Adipocyte (in vitro differentiated cells): ENCODE results near the gene LPIN2.
A peak's percentile ranks its signal among the peaks of the same experiment; 100 is the strongest.

Experiments used
- DNase-seq: peaks from one replicate; pipeline ENCODE4 v3.0.0-alpha.2; 2015; ENCODE audit warnings: low read depth
- H3K27me3 ChIP-seq: replicated peaks from 2 replicates; pipeline ENCODE4 v1.7.0; 2013; ENCODE audit warnings: mild to moderate bottlenecking, low read length, moderate library complexity; ENCODE audit not compliant: control insufficient read depth, insufficient read depth
- H3K36me3 ChIP-seq: 2 replicates; pipeline ENCODE4 v1.7.0; 2013; ENCODE audit warnings: low read length, mild to moderate bottlenecking, moderate library complexity; ENCODE audit not compliant: control insufficient read depth, insufficient read depth, severe bottlenecking
- H3K4me1 ChIP-seq: 2 replicates; pipeline ENCODE4 v1.7.0; 2013; ENCODE audit warnings: mild to moderate bottlenecking, low read length, moderate library complexity; ENCODE audit not compliant: control insufficient read depth, insufficient read depth
- H3K4me3 ChIP-seq: 2 replicates; pipeline ENCODE4 v1.7.0; 2013; ENCODE audit warnings: mild to moderate bottlenecking, low read length, moderate library complexity
- H3K9ac ChIP-seq: 2 replicates; pipeline ENCODE4 v1.7.0; 2013; ENCODE audit warnings: mild to moderate bottlenecking, low read length, moderate library complexity
- H3K9me3 ChIP-seq: 2 replicates; pipeline ENCODE4 v1.7.0; 2013; ENCODE audit warnings: mild to moderate bottlenecking, low read length, moderate library complexity; ENCODE audit not compliant: control insufficient read depth

Gene LPIN2

GRCh38 chr18:3013024-3013804, at the start of gene LPIN2:
LPIN2 (minus strand) TSS chr18:3013144; CDS start chr18:2960840, 52,304 bp downstream.
- peak within 1 kb of the TSS; percentile 89 for H3K4me3 ChIP-seq
- H3K27me3 ChIP-seq: no peaks in the 10 kb centered on the region
- peaks cover 12% of the 10 kb centered on the region for H3K36me3 ChIP-seq
- H3K9ac ChIP-seq: peak within 1 kb of the TSS; percentile 90
- DNase-seq: peak; percentile 98
- H3K4me1 ChIP-seq: peaks cover 28% of the 10 kb centered on the region
- no peaks in the 10 kb centered on the region for H3K9me3 ChIP-seq

- H3K4me3 ChIP-seq: no peak overlapping the region
- peaks cover 5% of the 10 kb centered on the region for H3K36me3 ChIP-seq
- no peak overlapping the region for H3K9ac ChIP-seq
- H3K27me3 ChIP-seq: peaks cover 11% of the 10 kb centered on the region
- H3K4me1 ChIP-seq: no peaks in the 10 kb centered on the region
- no peaks in the 10 kb centered on the region for H3K9me3 ChIP-seq
- no peak for DNase-seq
Measured at GRCh38 chr18:3061581-3062312, 48.8 kb upstream of the LPIN2 start.

- Histone ChIP-seq H3K9me3 (no peaks in the 10 kb centered on the region), H3K36me3 (no peaks in the 10 kb centered on the region), H3K27me3 (peaks cover 16% of the 10 kb centered on the region), H3K4me3 (no peak overlapping the region), H3K4me1 (peaks cover under 1% of the 10 kb centered on the region), H3K9ac (no peak overlapping the region)
- DNase-seq: no peak
Measured at GRCh38 chr18:3060667-3061580, 48.0 kb upstream of the LPIN2 start.

GRCh38 chr18:3059272-3059671, 46.3 kb upstream of the LPIN2 start:
- H3K36me3 ChIP-seq: no peaks in the 10 kb centered on the region
- DNase-seq: no peak
- H3K9ac ChIP-seq: no peak overlapping the region
- no peak overlapping the region for H3K4me3 ChIP-seq
- H3K27me3 ChIP-seq: peaks cover 18% of the 10 kb centered on the region
- peaks cover 7% of the 10 kb centered on the region for H3K4me1 ChIP-seq
- no peaks in the 10 kb centered on the region for H3K9me3 ChIP-seq

GRCh38 chr18:3058328-3059191, 45.6 kb upstream of the LPIN2 start:
- no peak for DNase-seq
- Histone ChIP-seq H3K27me3 (peaks cover 18% of the 10 kb centered on the region), H3K4me1 (peaks cover 7% of the 10 kb centered on the region), H3K9me3 (no peaks in the 10 kb centered on the region), H3K4me3 (no peak overlapping the region), H3K9ac (no peak overlapping the region), H3K36me3 (no peaks in the 10 kb centered on the region)

GRCh38 chr18:3057526-3057925, 44.6 kb upstream of the LPIN2 start:
- Histone ChIP-seq H3K9ac (no peak overlapping the region), H3K36me3 (no peaks in the 10 kb centered on the region), H3K4me3 (no peak overlapping the region), H3K9me3 (no peaks in the 10 kb centered on the region), H3K4me1 (peaks cover 7% of the 10 kb centered on the region), H3K27me3 (peaks cover 18% of the 10 kb centered on the region)
- no peak for DNase-seq

GRCh38 chr18:3056311-3056710, 43.4 kb upstream of the LPIN2 start:
- Histone ChIP-seq H3K4me3 (no peak overlapping the region), H3K9me3 (no peaks in the 10 kb centered on the region)
- no peak for DNase-seq

GRCh38 chr18:3055816-3056215, 42.9 kb upstream of the LPIN2 start:
- Histone ChIP-seq H3K4me1 (peaks cover 7% of the 10 kb centered on the region), H3K9ac (no peak overlapping the region), H3K36me3 (no peaks in the 10 kb centered on the region), H3K4me3 (no peak overlapping the region), H3K9me3 (no peaks in the 10 kb centered on the region), H3K27me3 (peaks cover 18% of the 10 kb centered on the region)
- DNase-seq: no peak

More at GRCh38 chr18:3056311-3056710, 43.4 kb upstream of the LPIN2 start:
- H3K27me3 ChIP-seq: peaks cover 18% of the 10 kb centered on the region
- H3K4me1 ChIP-seq: peaks cover 7% of the 10 kb centered on the region
- H3K9ac ChIP-seq: no peak overlapping the region
- H3K36me3 ChIP-seq: no peaks in the 10 kb centered on the region

- Histone ChIP-seq H3K9ac (no peak overlapping the region), H3K36me3 (no peaks in the 10 kb centered on the region), H3K9me3 (no peaks in the 10 kb centered on the region), H3K27me3 (peaks cover 18% of the 10 kb centered on the region), H3K4me3 (no peak overlapping the region), H3K4me1 (peaks cover 7% of the 10 kb centered on the region)
- no peak for DNase-seq
Measured at GRCh38 chr18:3055186-3055728, 42.3 kb upstream of the LPIN2 start.

GRCh38 chr18:3054780-3055179, 41.8 kb upstream of the LPIN2 start:
- Histone ChIP-seq H3K9me3 (no peaks in the 10 kb centered on the region), H3K4me3 (no peak overlapping the region), H3K36me3 (no peaks in the 10 kb centered on the region), H3K4me1 (peaks cover 7% of the 10 kb centered on the region), H3K9ac (no peak overlapping the region), H3K27me3 (peaks cover 18% of the 10 kb centered on the region)
- no peak for DNase-seq
